GM12864 (cell line): ENCODE data around the gene PDZD2.

ENCODE experiments used
- DNase-seq: peaks from one replicate; pipeline ENCODE4 v3.0.0-alpha.2; 2011; ENCODE audit warnings: low read depth
- H3K4me3 ChIP-seq: 2 replicates; pipeline ENCODE4 v1.5.1; 2011; ENCODE audit warnings: mild to moderate bottlenecking, low read depth, low read length, control low read depth
- TF ChIP-seq, protein P1 (sequence below): IDR thresholded peaks from 2 replicates; pipeline ENCODE4 v1.5.1; 2011; ENCODE audit warnings: low read depth, mild to moderate bottlenecking, moderate library complexity, low read length, control low read depth, inconsistent platforms; ENCODE audit errors: missing control alignments

The PDZD2 gene

DNA sequence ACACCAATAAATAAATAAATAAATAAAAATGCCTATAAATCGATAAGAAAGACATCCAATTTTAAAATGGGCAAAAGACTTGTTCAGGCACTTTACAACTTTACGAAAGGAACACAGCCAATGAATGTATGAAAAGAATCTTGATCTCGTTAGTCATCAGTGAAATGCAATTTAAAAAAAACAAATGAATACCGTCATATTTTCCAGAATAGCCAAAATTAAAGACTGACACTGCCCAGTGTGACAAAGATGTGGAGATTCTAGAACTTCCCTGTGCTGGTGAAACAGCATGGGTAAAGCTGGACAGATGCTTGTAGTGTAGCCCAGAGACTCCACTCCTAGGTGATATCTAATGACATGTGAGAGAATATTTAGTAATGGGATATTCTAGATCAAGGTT is 408.1 kb downstream of the PDZD2 start:
- H3K4me3 ChIP-seq = no peak overlapping the region
- TF ChIP-seq, protein P1, sequence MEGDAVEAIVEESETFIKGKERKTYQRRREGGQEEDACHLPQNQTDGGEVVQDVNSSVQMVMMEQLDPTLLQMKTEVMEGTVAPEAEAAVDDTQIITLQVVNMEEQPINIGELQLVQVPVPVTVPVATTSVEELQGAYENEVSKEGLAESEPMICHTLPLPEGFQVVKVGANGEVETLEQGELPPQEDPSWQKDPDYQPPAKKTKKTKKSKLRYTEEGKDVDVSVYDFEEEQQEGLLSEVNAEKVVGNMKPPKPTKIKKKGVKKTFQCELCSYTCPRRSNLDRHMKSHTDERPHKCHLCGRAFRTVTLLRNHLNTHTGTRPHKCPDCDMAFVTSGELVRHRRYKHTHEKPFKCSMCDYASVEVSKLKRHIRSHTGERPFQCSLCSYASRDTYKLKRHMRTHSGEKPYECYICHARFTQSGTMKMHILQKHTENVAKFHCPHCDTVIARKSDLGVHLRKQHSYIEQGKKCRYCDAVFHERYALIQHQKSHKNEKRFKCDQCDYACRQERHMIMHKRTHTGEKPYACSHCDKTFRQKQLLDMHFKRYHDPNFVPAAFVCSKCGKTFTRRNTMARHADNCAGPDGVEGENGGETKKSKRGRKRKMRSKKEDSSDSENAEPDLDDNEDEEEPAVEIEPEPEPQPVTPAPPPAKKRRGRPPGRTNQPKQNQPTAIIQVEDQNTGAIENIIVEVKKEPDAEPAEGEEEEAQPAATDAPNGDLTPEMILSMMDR = no peak
- DNase-seq = no peak

DNA sequence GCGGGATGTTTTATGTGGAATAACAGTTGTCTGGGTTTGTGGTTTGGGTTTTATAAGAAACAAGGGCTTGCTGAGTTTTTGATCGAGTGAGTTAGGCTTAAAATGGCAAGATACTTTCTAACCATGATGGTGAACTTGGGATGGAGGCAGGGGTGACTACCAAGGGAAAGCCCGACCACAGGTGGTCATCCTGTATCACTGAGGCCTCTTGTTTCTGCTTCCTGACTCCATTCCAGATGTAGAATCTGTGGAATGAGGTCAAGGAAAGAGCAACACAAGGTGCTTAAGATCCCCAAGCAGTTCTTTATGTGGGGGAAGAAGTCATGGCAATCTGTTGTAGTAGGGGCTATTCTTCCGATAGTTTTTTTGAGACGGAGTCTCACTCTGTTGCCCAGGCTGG is 412.9 kb downstream of the PDZD2 start:
- TF ChIP-seq, protein P1 = no peak
- DNase-seq = no peak

GRCh38 chr5:32055891-32056866 is 417.2 kb downstream of the PDZD2 start:
- H3K4me3 ChIP-seq = no peak overlapping the region
- TF ChIP-seq, protein P1 = no peak
- DNase-seq = no peak

More for the DNA sequence above, 412.9 kb downstream of the PDZD2 start:
- H3K4me3 ChIP-seq = no peak overlapping the region

DNA sequence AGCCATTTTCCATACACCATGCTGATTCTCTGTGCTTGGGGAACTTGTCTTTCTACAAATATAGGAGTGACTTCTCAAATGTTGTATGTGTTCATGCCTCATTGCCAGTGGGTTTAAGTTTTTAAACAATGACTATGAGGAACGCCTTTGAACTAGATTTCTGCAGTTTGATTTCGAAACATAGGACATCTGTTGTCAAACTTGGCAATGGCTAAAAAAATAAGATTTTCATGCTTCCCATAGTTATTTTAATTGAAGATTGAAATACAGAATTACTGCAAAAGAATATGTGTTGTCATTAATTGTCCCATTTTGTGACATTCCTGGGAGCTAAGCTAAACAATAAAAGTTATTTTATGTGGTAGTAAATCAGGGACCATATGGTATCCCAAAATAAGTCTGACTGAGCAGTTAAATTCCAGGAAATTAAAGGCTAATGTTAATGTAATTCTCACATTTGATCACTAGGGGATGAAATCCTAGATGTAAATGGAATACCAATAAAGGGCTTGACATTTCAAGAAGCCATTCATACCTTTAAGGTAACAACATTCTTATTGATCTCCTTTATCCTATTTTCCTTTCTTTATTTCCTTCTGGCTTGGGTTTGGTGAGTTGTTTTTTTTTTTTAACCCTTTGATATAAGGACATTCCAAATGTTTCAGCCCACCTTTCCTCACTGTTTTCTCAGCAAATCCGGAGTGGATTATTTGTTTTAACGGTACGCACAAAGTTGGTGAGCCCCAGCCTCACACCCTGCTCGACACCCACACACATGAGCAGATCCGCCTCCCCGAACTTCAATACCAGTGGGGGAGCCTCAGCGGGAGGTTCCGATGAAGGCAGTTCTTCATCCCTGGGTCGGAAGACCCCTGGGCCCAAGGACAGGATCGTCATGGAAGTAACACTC is 418.5 kb downstream of the PDZD2 start:
- TF ChIP-seq, protein P1 = peak; percentile 6
- H3K4me3 ChIP-seq = no peak overlapping the region
- no peak for DNase-seq

DNA sequence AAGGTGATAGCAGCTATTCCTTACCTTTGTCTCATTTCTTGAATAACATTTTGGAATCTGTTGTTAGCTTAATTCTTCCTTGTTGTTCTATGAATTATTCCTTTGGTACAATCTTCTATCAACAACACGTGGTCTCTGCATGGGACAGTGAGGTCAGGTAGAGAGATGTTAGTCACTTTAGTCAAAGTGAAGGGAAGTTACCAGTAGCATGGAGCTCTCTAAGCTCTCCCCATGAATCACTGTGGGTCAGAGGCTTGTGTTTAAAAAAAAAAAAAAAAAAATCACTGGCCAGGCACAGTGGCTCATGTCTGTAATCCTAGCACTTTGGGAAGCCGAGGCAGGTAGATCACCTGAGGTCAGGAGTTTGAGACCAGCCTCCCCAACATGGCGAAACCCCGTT is 419.2 kb downstream of the PDZD2 start:
- DNase-seq = no peak
- TF ChIP-seq, protein P1 = no peak

DNA sequence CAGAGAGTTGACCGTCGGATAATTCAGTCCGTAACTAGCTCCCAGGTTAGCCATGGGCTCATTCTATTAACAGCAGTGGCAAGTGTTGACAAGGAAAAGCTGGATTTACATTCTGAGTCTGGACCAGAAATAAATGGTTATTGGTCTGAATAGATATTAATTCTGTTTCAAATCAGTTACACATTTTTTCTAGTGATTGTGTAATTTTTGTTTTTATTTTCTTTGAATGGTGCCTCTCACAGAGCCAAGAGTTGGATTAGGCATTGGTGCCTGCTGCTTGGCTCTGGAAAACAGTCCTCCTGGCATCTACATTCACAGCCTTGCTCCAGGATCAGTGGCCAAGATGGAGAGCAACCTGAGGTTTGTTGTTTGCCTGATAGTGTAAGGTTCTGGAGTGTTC is 420.1 kb downstream of the PDZD2 start:
- TF ChIP-seq, protein P1 = no peak
- H3K4me3 ChIP-seq = no peak overlapping the region
- no peak for DNase-seq

More for the DNA sequence above, 419.2 kb downstream of the PDZD2 start:
- no peak overlapping the region for H3K4me3 ChIP-seq
